Muscle of leg (tissue), 11 donors: ENCODE measurements around the gene CLIP1. TPM values are rescaled to one million over a fixed set of nuclear protein-coding genes. Genes with fewer than 3 reads are reported as not detected.

ENCODE experiments used
- DNase-seq: peaks from one replicate; pipeline ENCODE4 v3.0.0; 2013
- H3K27ac ChIP-seq: one replicate; pipeline ENCODE4 v1.5.1; 2013; ENCODE audit warnings: mild to moderate bottlenecking, low read length, control low read depth
- H3K27me3 ChIP-seq: one replicate; pipeline ENCODE4 v1.6.1; 2013; ENCODE audit warnings: low read length; ENCODE audit not compliant: control insufficient read depth, insufficient read depth
- H3K36me3 ChIP-seq: one replicate; pipeline ENCODE4 v1.6.1; 2013; ENCODE audit warnings: low read length; ENCODE audit not compliant: control insufficient read depth, insufficient read depth
- H3K4me1 ChIP-seq: one replicate; pipeline ENCODE4 v1.6.1; 2013; ENCODE audit warnings: low read length; ENCODE audit not compliant: control insufficient read depth, insufficient read depth
- H3K4me3 ChIP-seq: one replicate; pipeline ENCODE4 v1.5.1; 2013; ENCODE audit warnings: low read length, control low read depth
- H3K9me3 ChIP-seq: replicated peaks from 2 replicates; pipeline ENCODE4 v1.6.1; 2013; ENCODE audit warnings: low read depth, low read length; ENCODE audit not compliant: control insufficient read depth
- WGBS: methylation state at CpG from one replicate; pipeline ENCODE4 v1.1.5; 2013; ENCODE audit warnings: missing lambda C conversion rate; ENCODE audit not compliant: insufficient coverage; 5-methylcytosine and 5-hydroxymethylcytosine counted together
- polyA plus RNA-seq, 8 donors: library from polyadenylated mRNA; unstranded; fragments of 120-200 nt; gene quantifications; one replicate each; pipeline versions ENCODE4 v1.2.1 to v1.2.3, GENCODE V29; 2013; ENCODE audit warnings: inconsistent platforms in 1 of 8, low replicate concordance in 1 of 8; ENCODE audit not compliant: insufficient read length in 8 of 8, insufficient read depth in 1 of 8
- total RNA-seq: library from RNA; stranded (reverse); fragments of 120-200 nt; gene quantifications from one replicate; pipeline ENCODE4 v1.2.4, GENCODE V29; 2013

CLIP1 gene
- total and polyA plus RNA-seq, 9 donors = 16.6 to 28.3 (median 20.6) TPM

- H3K4me3 ChIP-seq = no peak overlapping the region
- no peak overlapping the region for H3K27ac ChIP-seq
- WGBS = 59% methylated on average over 4 of the region's 6 CpGs
- DNase-seq = no peak
- peaks cover 8% of the 10 kb centered on the region for H3K4me1 ChIP-seq
- no peaks in the 10 kb centered on the region for H3K9me3 ChIP-seq
- H3K36me3 ChIP-seq = peaks cover 36% of the 10 kb centered on the region
- no peaks in the 10 kb centered on the region for H3K27me3 ChIP-seq
These were observed 191.7 kb downstream of the CLIP1 start for GRCh38 chr12:122230798-122231197.

GRCh38 chr12:122228092-122228491, 194.4 kb downstream of the CLIP1 start:
- no peak overlapping the region for H3K4me3 ChIP-seq
- peaks cover 24% of the 10 kb centered on the region for H3K36me3 ChIP-seq
- no peaks in the 10 kb centered on the region for H3K9me3 ChIP-seq
- H3K27ac ChIP-seq = no peak overlapping the region
- no peaks in the 10 kb centered on the region for H3K27me3 ChIP-seq
- peaks cover 18% of the 10 kb centered on the region for H3K4me1 ChIP-seq
- WGBS = 90% methylated on average over 3 of the region's 5 CpGs
- no peak for DNase-seq

GRCh38 chr12:122227341-122227740, 195.1 kb downstream of the CLIP1 start:
- 91% methylated on average over 16 of the region's 17 CpGs for WGBS
- H3K4me3 ChIP-seq = no peak overlapping the region
- H3K27ac ChIP-seq = no peak overlapping the region
- peaks cover 18% of the 10 kb centered on the region for H3K4me1 ChIP-seq
- H3K9me3 ChIP-seq = no peaks in the 10 kb centered on the region
- H3K27me3 ChIP-seq = no peaks in the 10 kb centered on the region
- peaks cover 28% of the 10 kb centered on the region for H3K36me3 ChIP-seq
- DNase-seq = no peak

- H3K36me3 ChIP-seq = peaks cover 32% of the 10 kb centered on the region
- peak; percentile 19 for DNase-seq
- peak overlapping the region; percentile 34 for H3K4me3 ChIP-seq
- H3K27ac ChIP-seq = no peak overlapping the region
- H3K27me3 ChIP-seq = no peaks in the 10 kb centered on the region
- no peaks in the 10 kb centered on the region for H3K9me3 ChIP-seq
- peaks cover 18% of the 10 kb centered on the region for H3K4me1 ChIP-seq
- WGBS = 1% methylated on average over 48 of the region's 55 CpGs
These were observed 195.9 kb downstream of the CLIP1 start for GRCh38 chr12:122226366-122227125.

DNA sequence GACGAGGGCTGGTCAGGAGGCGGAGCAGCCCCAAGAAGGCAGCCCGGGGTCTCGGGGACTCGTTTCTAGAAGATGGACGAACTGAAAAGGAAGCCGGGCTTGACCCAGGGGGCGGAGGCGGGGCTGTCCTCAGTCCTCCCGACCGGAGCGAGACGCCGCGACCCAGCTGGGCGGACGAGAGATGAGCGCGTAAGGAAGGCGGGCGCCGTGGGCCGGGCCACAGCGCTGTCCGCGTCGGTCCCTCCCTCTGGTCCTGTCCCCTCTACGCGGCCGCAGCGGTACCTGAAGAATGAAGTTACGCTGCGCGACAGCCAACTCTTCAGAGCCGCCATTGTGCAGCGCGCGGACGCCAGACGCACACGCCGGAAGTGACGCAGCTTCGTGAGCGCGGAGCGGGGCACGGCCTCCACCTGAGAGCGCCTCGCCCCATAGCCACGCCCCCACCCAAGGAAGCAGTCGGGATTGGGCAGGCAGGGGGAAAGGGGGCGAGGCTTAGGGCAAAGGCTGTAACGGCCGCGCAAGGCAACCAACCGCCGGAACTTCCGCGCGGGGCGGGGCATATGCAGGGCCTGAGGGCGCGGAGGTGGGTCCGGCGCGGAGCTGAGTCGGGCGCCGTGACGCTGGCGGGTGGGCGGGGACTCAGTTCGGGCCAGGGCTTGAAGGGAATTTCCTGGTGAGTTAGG, 196.6 kb downstream of the CLIP1 start, which contains the start of gene DIABLO:
Gene DIABLO (minus strand): TSS at position 370 of the 683 bp plus-strand sequence. CDS start 38 bp downstream, at position 332.
- peaks cover 18% of the 10 kb centered on the region for H3K4me1 ChIP-seq
- H3K9me3 ChIP-seq = no peaks in the 10 kb centered on the region
- peaks cover 33% of the 10 kb centered on the region for H3K36me3 ChIP-seq
- no peaks in the 10 kb centered on the region for H3K27me3 ChIP-seq
- DNase-seq = peak; percentile 100
- WGBS = under 1% methylated on average over 64 of the region's 74 CpGs
- peak within 1 kb of the TSS; percentile 89 for H3K4me3 ChIP-seq
- H3K27ac ChIP-seq = peak within 1 kb of the TSS; percentile 98

Other genes starting within 250 kb of the CLIP1 start
- not detected for gene IL31, start 248.4 kb downstream of the CLIP1 start, total RNA-seq
- not detected for gene IL31, start 248.4 kb downstream of the CLIP1 start, polyA plus RNA-seq
- 0.18 TPM for gene LRRC43, start 239.5 kb downstream of the CLIP1 start, total RNA-seq
- gene LRRC43, start 239.5 kb downstream of the CLIP1 start, polyA plus RNA-seq = under 1 TPM; 0.20 to 0.74 (median 0.37) TPM
- gene B3GNT4, start 219.0 kb downstream of the CLIP1 start, total RNA-seq = 0.04 TPM
- under 1 TPM; 0.09 to 0.88 (median 0.38) TPM for gene B3GNT4, start 219.0 kb downstream of the CLIP1 start, polyA plus RNA-seq
- 42.9 TPM for gene DIABLO, start 196.6 kb downstream of the CLIP1 start, total RNA-seq
- gene DIABLO, start 196.6 kb downstream of the CLIP1 start, polyA plus RNA-seq = 10 to 100 TPM; 31.4 to 44.0 (median 36.4) TPM
- 14.0 TPM for gene VPS33A, start 156.2 kb downstream of the CLIP1 start, total RNA-seq
- 10 to 100 TPM in 7 of 8 donors, 1 to 10 TPM in 1; 9.0 to 14.4 (median 11.7) TPM for gene VPS33A, start 156.2 kb downstream of the CLIP1 start, polyA plus RNA-seq
- gene ZCCHC8, start 78.3 kb upstream of the CLIP1 start, total RNA-seq = 20.9 TPM
- gene ZCCHC8, start 78.3 kb upstream of the CLIP1 start, polyA plus RNA-seq = 10 to 100 TPM; 20.7 to 28.0 (median 23.9) TPM
- gene RSRC2, start 104.3 kb upstream of the CLIP1 start, total RNA-seq = 62.1 TPM
- gene RSRC2, start 104.3 kb upstream of the CLIP1 start, polyA plus RNA-seq = 100 to 1,000 TPM; 100 to 124 (median 111) TPM
- 20.6 TPM for gene KNTC1, start 104.6 kb upstream of the CLIP1 start, total RNA-seq
- gene KNTC1, start 104.6 kb upstream of the CLIP1 start, polyA plus RNA-seq = 10 to 100 TPM; 13.8 to 27.7 (median 18.1) TPM